T-helper 2 cell treated with Interferon-gamma antibody and Interleukin-4, amounts not matched to agents 5 μg/mL and 100 μg/mL, for 36 hours (primary cell): ENCODE measurements around the gene CRYL1.

Experiments
- DNase-seq: peaks from one replicate; pipeline ENCODE4 v3.0.0; 2021; ENCODE audit warnings: low spot score
- H3K27ac Mint-ChIP-seq: one replicate; pipeline ENCODE4 v1.8.0; 2021; ENCODE audit warnings: mild to moderate bottlenecking, mixed read lengths
- H3K27me3 Mint-ChIP-seq: one replicate; pipeline ENCODE4 v1.8.0; 2021; ENCODE audit warnings: low read depth, mixed read lengths
- H3K36me3 Mint-ChIP-seq: one replicate; pipeline ENCODE4 v1.8.0; 2021; ENCODE audit warnings: low read depth, mixed read lengths
- H3K4me1 Mint-ChIP-seq: one replicate; pipeline ENCODE4 v1.8.0; 2021; ENCODE audit warnings: low read depth, mixed read lengths
- H3K4me3 Mint-ChIP-seq: one replicate; pipeline ENCODE4 v1.8.0; 2022; ENCODE audit warnings: mild to moderate bottlenecking, moderate library complexity, mixed read lengths
- H3K9me3 Mint-ChIP-seq: one replicate; pipeline ENCODE4 v1.8.0; 2021; ENCODE audit warnings: mixed read lengths

The CRYL1 gene

DNA sequence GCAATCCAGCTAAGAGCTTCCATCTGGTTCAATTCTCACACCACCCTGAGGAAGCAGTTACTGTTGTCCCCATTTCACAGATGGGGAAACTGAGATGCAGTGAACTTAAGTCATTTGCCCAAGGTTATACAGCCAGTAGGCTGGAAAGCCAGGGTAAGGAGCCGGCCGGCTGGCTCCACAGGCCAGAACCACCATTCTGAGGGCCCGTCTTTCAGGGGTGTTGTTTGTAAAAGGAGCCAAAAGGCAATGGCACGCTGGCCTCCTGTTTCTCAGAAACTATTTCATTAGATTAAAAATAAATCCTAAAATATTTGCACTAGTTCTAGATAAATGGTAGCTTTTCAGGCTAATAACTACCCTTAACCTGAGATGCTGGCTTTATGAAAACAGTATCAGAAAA lies 114.9 kb downstream of the CRYL1 start:
- peaks cover 11% of the 10 kb centered on the region for H3K36me3 Mint-ChIP-seq
- H3K27ac Mint-ChIP-seq = peak overlapping the region; percentile 68
- H3K4me3 Mint-ChIP-seq = no peak overlapping the region
- DNase-seq = no peak
- H3K4me1 Mint-ChIP-seq = peaks cover 22% of the 10 kb centered on the region
- H3K9me3 Mint-ChIP-seq = peaks cover 8% of the 10 kb centered on the region
- no peaks in the 10 kb centered on the region for H3K27me3 Mint-ChIP-seq

DNA sequence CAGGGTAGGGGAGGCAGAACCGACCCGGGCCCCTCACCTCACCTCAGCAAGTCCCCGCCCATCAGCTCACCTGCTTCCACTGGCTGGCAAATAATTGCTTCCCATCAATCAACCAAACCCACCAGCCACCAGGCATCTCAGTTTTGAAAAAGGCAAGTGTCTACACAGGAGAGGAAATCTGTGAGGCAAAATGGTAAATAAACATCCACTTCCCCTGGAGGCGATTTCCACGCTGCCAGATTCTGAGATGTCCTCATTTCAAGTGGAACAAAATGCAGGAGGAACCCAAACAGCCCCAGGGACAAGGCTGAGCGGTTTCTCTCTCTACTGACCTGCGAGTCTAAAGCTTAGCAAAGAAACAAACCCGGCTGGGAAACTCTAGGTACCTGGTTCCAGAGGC lies 117.5 kb downstream of the CRYL1 start:
- Mint-ChIP-seq H3K27me3 (no peaks in the 10 kb centered on the region), H3K9me3 (peaks cover 8% of the 10 kb centered on the region), H3K36me3 (peaks cover 9% of the 10 kb centered on the region), H3K4me1 (peaks cover 22% of the 10 kb centered on the region), H3K27ac (no peak overlapping the region), H3K4me3 (no peak overlapping the region)
- no peak for DNase-seq

DNA sequence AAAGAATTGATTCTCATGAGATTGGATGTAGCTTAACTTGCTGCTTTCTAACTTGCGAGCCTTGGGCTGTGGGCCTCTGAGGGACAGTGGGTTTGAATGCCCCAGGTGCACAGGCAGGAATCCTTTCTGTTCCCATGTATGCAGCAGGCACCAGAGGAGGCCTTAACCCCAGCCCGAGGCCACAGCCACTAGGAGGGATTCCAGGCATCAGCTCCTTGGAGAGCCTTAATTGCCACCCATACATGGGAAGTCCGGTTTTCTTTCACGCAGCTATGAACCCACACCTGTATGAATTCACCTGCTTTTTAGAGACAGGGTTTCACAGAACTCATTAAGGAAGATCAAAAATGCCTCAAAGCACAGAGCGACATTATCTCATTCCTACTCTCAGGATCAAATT lies 117.9 kb downstream of the CRYL1 start:
- peaks cover 8% of the 10 kb centered on the region for H3K9me3 Mint-ChIP-seq
- H3K27ac Mint-ChIP-seq = no peak overlapping the region
- peaks cover 8% of the 10 kb centered on the region for H3K36me3 Mint-ChIP-seq
- peaks cover 19% of the 10 kb centered on the region for H3K4me1 Mint-ChIP-seq
- no peak overlapping the region for H3K4me3 Mint-ChIP-seq
- no peaks in the 10 kb centered on the region for H3K27me3 Mint-ChIP-seq
- DNase-seq = no peak

DNA sequence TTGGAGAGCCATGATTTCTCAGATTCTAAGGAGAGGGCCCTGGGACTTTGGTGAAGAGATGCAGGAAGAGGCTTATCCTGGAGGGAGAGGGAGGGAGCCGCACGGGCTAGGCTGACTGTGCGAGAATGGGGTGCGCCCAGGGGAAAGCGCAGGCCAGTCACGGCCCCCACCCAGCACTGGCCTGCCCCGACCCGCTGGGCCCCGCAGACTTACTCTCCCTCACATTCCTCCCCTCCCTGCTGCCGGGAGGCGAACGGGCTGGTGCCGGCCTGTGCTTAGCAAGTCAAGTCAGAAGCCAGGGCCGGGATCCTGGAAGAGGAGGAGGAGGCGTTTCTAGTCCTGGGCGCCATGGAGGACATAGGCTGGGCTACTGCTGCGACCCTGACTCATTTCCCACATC lies 120.0 kb downstream of the CRYL1 start:
- H3K4me3 Mint-ChIP-seq = no peak overlapping the region
- H3K9me3 Mint-ChIP-seq = peaks cover 4% of the 10 kb centered on the region
- DNase-seq = no peak
- H3K4me1 Mint-ChIP-seq = peaks cover 22% of the 10 kb centered on the region
- H3K36me3 Mint-ChIP-seq = peaks cover 2% of the 10 kb centered on the region
- H3K27me3 Mint-ChIP-seq = no peaks in the 10 kb centered on the region
- no peak overlapping the region for H3K27ac Mint-ChIP-seq

DNA sequence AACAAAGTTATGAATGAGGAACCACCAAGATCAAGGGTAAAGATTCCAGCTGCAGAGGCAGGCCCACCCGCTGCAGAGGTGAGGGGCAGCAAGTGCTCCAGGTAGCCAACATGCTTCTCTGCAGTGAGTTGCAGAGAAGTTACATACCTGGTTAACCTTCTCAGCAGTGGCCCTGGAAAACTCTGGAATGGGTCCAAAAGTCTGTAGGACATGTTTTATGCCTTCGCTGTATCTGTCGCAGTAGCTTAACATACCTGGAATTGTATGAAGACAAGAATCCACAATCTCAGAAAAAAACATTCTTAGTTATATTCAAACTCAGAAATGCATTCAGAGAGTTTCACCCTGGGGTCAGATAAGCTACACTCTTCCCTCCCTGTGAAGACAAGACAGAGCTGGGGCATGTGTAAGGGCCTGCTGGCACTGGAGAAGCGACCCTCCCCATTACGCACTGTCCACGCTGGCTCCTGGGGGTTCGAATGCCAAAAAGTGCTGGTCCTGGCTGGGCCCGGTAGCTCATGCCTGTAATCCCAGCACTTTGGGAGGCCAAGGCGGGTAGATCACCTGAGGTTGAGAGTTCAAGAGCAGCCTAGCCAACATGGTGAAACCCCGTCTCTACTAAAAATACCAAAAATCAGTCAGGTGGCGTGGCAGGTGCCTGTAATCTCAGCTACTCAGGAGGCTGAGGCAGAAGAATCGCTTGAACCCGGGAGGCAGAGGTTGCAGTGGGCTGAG lies 121.0 kb downstream of the CRYL1 start:
- no peak for DNase-seq
- Mint-ChIP-seq H3K4me3 (no peak overlapping the region), H3K27me3 (peaks cover 3% of the 10 kb centered on the region), H3K4me1 (peaks cover 28% of the 10 kb centered on the region), H3K9me3 (no peaks in the 10 kb centered on the region), H3K27ac (no peak overlapping the region), H3K36me3 (peaks cover 1% of the 10 kb centered on the region)

GRCh38 chr13:20403826-20404225 lies 121.8 kb downstream of the CRYL1 start:
- H3K27ac Mint-ChIP-seq = no peak overlapping the region
- peaks cover 3% of the 10 kb centered on the region for H3K27me3 Mint-ChIP-seq
- no peak for DNase-seq
- no peaks in the 10 kb centered on the region for H3K9me3 Mint-ChIP-seq
- H3K4me3 Mint-ChIP-seq = no peak overlapping the region
- H3K36me3 Mint-ChIP-seq = peaks cover 1% of the 10 kb centered on the region
- H3K4me1 Mint-ChIP-seq = peaks cover 28% of the 10 kb centered on the region

- Mint-ChIP-seq H3K9me3 (no peaks in the 10 kb centered on the region), H3K4me3 (no peak overlapping the region), H3K27ac (no peak overlapping the region), H3K36me3 (peaks cover 1% of the 10 kb centered on the region), H3K4me1 (peaks cover 28% of the 10 kb centered on the region), H3K27me3 (peaks cover 3% of the 10 kb centered on the region)
- no peak for DNase-seq
Measured at GRCh38 chr13:20402881-20403280, 122.8 kb downstream of the CRYL1 start.

- DNase-seq = peak; percentile 24
- Mint-ChIP-seq H3K4me1 (peaks cover 28% of the 10 kb centered on the region), H3K27ac (no peak overlapping the region), H3K4me3 (peak overlapping the region; percentile 36), H3K36me3 (no peaks in the 10 kb centered on the region), H3K9me3 (no peaks in the 10 kb centered on the region), H3K27me3 (peaks cover 3% of the 10 kb centered on the region)
Measured at GRCh38 chr13:20401931-20402856, 123.5 kb downstream of the CRYL1 start.

DNA sequence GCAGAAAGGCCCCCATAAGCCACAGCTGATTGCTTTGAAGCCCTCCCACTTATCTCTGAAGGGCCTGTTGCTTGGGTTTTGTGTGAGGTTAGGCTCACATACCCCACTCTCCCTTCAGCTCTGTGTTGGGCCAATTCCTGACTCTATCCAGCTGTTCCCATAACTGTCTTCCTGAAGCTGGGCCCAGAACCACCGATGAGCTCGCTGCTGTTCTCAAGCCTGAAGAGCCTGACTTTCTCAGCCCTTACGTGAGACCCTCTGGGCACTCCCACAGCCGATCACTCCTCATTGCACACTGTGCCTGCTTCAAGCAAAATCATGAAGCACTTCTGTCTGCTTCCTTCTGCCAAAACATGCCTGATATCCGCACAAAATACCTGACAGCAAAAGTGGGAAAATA lies 124.1 kb downstream of the CRYL1 start:
- H3K4me1 Mint-ChIP-seq = peaks cover 30% of the 10 kb centered on the region
- no peak for DNase-seq
- peaks cover 3% of the 10 kb centered on the region for H3K9me3 Mint-ChIP-seq
- no peak overlapping the region for H3K27ac Mint-ChIP-seq
- no peaks in the 10 kb centered on the region for H3K36me3 Mint-ChIP-seq
- peaks cover 3% of the 10 kb centered on the region for H3K27me3 Mint-ChIP-seq
- H3K4me3 Mint-ChIP-seq = no peak overlapping the region

DNA sequence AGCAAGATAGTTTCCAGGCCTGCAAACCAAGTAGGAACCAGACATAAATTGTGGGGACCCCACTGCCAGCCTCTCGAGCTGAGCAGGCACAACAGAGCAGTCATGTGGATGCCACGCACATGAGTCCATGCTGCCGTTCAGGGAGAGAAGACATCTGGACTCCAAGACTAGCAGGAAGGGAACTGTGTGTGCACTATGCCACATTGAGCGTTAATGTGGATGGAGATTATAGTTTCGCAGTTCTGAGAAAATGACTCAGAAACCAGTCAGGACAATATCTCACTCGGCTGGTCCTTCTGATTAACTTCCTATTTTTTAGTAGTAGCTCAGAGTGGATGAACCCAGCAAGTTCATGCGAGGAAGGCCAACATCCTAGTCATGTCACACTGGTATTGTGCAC lies 124.9 kb downstream of the CRYL1 start:
- Mint-ChIP-seq H3K4me3 (no peak overlapping the region), H3K9me3 (peaks cover 4% of the 10 kb centered on the region), H3K27me3 (peaks cover 3% of the 10 kb centered on the region), H3K36me3 (no peaks in the 10 kb centered on the region), H3K4me1 (peaks cover 30% of the 10 kb centered on the region), H3K27ac (no peak overlapping the region)
- no peak for DNase-seq

GRCh38 chr13:20399961-20400360 lies 125.7 kb downstream of the CRYL1 start:
- DNase-seq = no peak
- Mint-ChIP-seq H3K27me3 (peaks cover 3% of the 10 kb centered on the region), H3K27ac (peak overlapping the region; percentile 32), H3K4me3 (no peak overlapping the region), H3K9me3 (peaks cover 4% of the 10 kb centered on the region), H3K4me1 (peaks cover 30% of the 10 kb centered on the region), H3K36me3 (no peaks in the 10 kb centered on the region)

DNA sequence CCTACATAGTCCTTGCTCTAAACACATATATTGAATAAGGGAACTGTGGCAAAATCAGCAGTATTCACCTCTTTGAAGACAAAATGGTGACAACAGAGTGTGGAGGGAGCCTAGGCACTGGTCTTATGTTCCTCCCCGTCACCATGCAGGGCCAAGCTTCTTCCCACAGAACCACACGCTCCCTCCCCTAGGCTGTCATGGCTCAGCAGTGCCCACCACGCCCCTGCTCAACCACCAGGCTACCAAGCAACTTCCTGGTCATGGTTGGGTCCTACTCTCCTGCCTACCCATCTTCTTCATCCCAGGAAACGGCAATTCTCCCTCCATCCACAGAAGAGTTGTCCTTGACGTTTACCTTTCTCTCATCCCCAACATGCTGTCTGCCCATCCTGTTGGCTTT lies 126.1 kb downstream of the CRYL1 start:
- Mint-ChIP-seq H3K4me1 (peaks cover 30% of the 10 kb centered on the region), H3K27me3 (peaks cover 3% of the 10 kb centered on the region), H3K36me3 (no peaks in the 10 kb centered on the region), H3K4me3 (no peak overlapping the region), H3K27ac (peak overlapping the region; percentile 32), H3K9me3 (peaks cover 4% of the 10 kb centered on the region)
- DNase-seq = no peak

DNA sequence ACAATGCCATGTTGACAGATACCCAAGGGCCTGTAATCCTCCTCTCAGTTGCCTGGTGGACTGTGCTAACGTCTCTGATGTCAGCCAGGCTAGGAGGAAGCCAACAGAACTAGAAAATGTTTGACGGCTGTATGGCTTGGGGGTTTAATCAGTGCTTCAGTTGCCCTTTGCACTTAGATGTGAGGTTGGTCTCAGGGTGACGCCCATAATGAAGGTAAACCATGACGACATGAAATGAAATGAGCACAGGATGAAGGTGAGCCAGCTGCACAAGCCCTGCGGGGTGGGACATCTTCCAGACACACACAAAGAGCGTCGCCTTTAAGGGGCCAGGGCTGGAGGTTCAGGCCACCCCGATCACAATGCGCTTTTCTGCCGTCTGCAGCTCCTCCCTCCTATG lies 127.2 kb downstream of the CRYL1 start:
- Mint-ChIP-seq H3K27me3 (peaks cover 3% of the 10 kb centered on the region), H3K36me3 (no peaks in the 10 kb centered on the region), H3K27ac (no peak overlapping the region), H3K4me3 (no peak overlapping the region), H3K4me1 (peaks cover 30% of the 10 kb centered on the region), H3K9me3 (peaks cover 4% of the 10 kb centered on the region)
- DNase-seq = no peak

DNA sequence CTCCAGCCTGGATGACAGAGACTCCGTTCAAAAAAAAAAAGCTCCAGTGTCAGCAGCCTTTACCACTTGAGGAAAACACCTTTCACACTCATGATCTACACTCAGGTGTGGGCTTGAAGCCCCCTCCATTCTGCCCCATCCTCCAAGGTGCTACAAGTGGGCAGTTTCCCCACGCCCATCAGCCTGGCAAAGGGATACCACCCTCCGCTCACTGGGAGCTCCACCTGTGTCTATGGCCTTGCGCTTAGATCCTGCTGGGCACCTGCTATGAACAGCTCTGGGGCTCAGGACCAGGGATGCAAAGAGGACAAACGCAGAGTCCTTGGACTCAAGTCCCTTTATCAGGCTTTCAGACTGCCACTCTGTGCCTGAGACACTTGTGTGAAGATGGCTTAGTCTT lies 127.8 kb downstream of the CRYL1 start:
- Mint-ChIP-seq H3K4me3 (no peak overlapping the region), H3K9me3 (peaks cover 4% of the 10 kb centered on the region), H3K36me3 (no peaks in the 10 kb centered on the region), H3K4me1 (peaks cover 30% of the 10 kb centered on the region), H3K27ac (no peak overlapping the region), H3K27me3 (peaks cover 3% of the 10 kb centered on the region)
- no peak for DNase-seq
